HEK293 (cell line): ENCODE measurements around the gene KCNJ1.

ENCODE experiments used
- MYNN ChIP-seq: fragments of 450-650 bp; formaldehyde crosslinking; IDR thresholded peaks from 2 replicates; pipeline ENCODE4 v1.5.1; 2016; ENCODE audit warnings: missing biosample characterization, missing genetic modification characterization, borderline replicate concordance
- YY1 ChIP-seq: fragments of 450-650 bp; formaldehyde crosslinking; IDR thresholded peaks from 2 replicates; pipeline ENCODE4 v1.5.1; 2018; ENCODE audit warnings: missing biosample characterization, missing genetic modification characterization
- ZBTB8A ChIP-seq: fragments of 450-650 bp; formaldehyde crosslinking; IDR thresholded peaks from 2 replicates; pipeline ENCODE4 v1.5.1; 2016; ENCODE audit warnings: missing biosample characterization, missing genetic modification characterization
- ZIC2 ChIP-seq: fragments of 450-650 bp; formaldehyde crosslinking; IDR thresholded peaks from 2 replicates; pipeline ENCODE4 v1.5.1; 2016; ENCODE audit warnings: missing biosample characterization, missing genetic modification characterization
- ZNF274 ChIP-seq, 2 experiments: fragments of 200-500 bp in 1 of 2; fragments of 450-650 bp in 1 of 2; sonication (Bioruptor generic) in 1 of 2; formaldehyde crosslinking in 1 of 2; IDR thresholded peaks; 2 replicates each; pipeline versions ENCODE4 v1.5.1 to v1.6.1; 2014 to 2016; ENCODE audit warnings: borderline replicate concordance in 1 of 2, inconsistent platforms in 1 of 2, low read length in 1 of 2, missing biosample characterization in 1 of 2, missing genetic modification characterization in 1 of 2
- ZNF394 ChIP-seq: fragments of 450-650 bp; formaldehyde crosslinking; IDR thresholded peaks from 2 replicates; pipeline ENCODE4 v1.5.1; 2016; ENCODE audit warnings: missing biosample characterization, missing genetic modification characterization, mild to moderate bottlenecking, moderate library complexity, borderline replicate concordance
- ZNF514 ChIP-seq: fragments of 450-650 bp; formaldehyde crosslinking; IDR thresholded peaks from 2 replicates; pipeline ENCODE4 v1.5.1; 2016; ENCODE audit warnings: missing biosample characterization, missing genetic modification characterization
- ZNF677 ChIP-seq: fragments of 450-650 bp; IDR thresholded peaks from 2 replicates; pipeline ENCODE4 v1.5.0; 2018; ENCODE audit warnings: missing biosample characterization, mild to moderate bottlenecking, missing genetic modification characterization, moderate library complexity
- TF ChIP-seq, protein P1 (sequence below): fragments of 450-650 bp; formaldehyde crosslinking; IDR thresholded peaks from 2 replicates; pipeline ENCODE4 v1.5.1; 2016; ENCODE audit warnings: missing biosample characterization, missing genetic modification characterization
- TF ChIP-seq, protein P2 (sequence below): fragments of 450-650 bp; formaldehyde crosslinking; IDR thresholded peaks from 2 replicates; pipeline ENCODE4 v1.5.1; 2016; ENCODE audit warnings: missing biosample characterization, missing genetic modification characterization
- TF ChIP-seq, protein P3 (sequence below): fragments of 450-650 bp; formaldehyde crosslinking; IDR thresholded peaks from 2 replicates; pipeline ENCODE4 v1.5.1; 2016; ENCODE audit warnings: missing biosample characterization, missing genetic modification characterization
- TF ChIP-seq, protein P4 (sequence below): fragments of 450-650 bp; formaldehyde crosslinking; IDR thresholded peaks from 2 replicates; pipeline ENCODE4 v1.5.1; 2016; ENCODE audit warnings: missing biosample characterization, missing genetic modification characterization
- TF ChIP-seq, protein P5 (sequence below): fragments of 450-650 bp; formaldehyde crosslinking; IDR thresholded peaks from 2 replicates; pipeline ENCODE4 v1.5.0; 2017; ENCODE audit warnings: missing biosample characterization, missing genetic modification characterization, borderline replicate concordance
- TF ChIP-seq, protein P6 (sequence below): fragments of 450-650 bp; formaldehyde crosslinking; optimal IDR thresholded peaks from 2 replicates; pipeline ENCODE3; 2016; ENCODE audit warnings: missing biosample characterization, mild to moderate bottlenecking, missing genetic modification characterization

DNA sequence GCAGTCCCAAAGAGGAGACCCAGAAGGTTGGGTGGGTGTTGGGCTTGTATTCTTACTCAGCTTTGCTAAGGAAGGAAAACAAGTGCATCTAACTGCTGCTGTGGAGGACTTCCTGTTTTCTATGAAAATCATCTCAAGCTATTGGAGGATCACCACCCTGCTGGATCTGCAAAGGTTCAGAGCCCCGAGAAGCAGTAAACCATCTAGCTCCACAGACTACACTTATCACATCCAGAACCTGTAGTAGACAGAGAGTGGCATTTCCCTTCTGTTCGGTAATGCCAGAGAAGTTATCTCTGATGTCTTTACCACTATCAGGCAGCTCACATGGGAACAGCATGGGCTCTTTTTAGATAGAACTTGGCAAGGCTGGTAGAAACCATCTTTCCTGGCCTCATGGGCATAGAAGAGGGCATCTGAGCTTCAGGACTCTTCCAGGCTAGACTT lies 21.7 kb downstream of the KCNJ1 start:
- TF ChIP-seq ZNF274 (IDR thresholded peaks at IDR 0.05; ENCODE audit: low read length) (no peak), ZNF274 (tag by site-specific recombination; IDR thresholded peaks at IDR 0.05; ENCODE audit: borderline replicate concordance) (no peak), ZNF677 (tag by site-specific recombination) (no peak), ZNF394 (tag by site-specific recombination) (no peak), ZBTB8A (no peak), ZIC2 (tag by site-specific recombination) (no peak), ZNF514 (no peak), MYNN (tag by site-specific recombination) (no peak), YY1 (tag by site-specific recombination) (no peak)
- TF ChIP-seq, protein P1, sequence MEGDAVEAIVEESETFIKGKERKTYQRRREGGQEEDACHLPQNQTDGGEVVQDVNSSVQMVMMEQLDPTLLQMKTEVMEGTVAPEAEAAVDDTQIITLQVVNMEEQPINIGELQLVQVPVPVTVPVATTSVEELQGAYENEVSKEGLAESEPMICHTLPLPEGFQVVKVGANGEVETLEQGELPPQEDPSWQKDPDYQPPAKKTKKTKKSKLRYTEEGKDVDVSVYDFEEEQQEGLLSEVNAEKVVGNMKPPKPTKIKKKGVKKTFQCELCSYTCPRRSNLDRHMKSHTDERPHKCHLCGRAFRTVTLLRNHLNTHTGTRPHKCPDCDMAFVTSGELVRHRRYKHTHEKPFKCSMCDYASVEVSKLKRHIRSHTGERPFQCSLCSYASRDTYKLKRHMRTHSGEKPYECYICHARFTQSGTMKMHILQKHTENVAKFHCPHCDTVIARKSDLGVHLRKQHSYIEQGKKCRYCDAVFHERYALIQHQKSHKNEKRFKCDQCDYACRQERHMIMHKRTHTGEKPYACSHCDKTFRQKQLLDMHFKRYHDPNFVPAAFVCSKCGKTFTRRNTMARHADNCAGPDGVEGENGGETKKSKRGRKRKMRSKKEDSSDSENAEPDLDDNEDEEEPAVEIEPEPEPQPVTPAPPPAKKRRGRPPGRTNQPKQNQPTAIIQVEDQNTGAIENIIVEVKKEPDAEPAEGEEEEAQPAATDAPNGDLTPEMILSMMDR (tag by site-specific recombination): no peak
- TF ChIP-seq, protein P2, sequence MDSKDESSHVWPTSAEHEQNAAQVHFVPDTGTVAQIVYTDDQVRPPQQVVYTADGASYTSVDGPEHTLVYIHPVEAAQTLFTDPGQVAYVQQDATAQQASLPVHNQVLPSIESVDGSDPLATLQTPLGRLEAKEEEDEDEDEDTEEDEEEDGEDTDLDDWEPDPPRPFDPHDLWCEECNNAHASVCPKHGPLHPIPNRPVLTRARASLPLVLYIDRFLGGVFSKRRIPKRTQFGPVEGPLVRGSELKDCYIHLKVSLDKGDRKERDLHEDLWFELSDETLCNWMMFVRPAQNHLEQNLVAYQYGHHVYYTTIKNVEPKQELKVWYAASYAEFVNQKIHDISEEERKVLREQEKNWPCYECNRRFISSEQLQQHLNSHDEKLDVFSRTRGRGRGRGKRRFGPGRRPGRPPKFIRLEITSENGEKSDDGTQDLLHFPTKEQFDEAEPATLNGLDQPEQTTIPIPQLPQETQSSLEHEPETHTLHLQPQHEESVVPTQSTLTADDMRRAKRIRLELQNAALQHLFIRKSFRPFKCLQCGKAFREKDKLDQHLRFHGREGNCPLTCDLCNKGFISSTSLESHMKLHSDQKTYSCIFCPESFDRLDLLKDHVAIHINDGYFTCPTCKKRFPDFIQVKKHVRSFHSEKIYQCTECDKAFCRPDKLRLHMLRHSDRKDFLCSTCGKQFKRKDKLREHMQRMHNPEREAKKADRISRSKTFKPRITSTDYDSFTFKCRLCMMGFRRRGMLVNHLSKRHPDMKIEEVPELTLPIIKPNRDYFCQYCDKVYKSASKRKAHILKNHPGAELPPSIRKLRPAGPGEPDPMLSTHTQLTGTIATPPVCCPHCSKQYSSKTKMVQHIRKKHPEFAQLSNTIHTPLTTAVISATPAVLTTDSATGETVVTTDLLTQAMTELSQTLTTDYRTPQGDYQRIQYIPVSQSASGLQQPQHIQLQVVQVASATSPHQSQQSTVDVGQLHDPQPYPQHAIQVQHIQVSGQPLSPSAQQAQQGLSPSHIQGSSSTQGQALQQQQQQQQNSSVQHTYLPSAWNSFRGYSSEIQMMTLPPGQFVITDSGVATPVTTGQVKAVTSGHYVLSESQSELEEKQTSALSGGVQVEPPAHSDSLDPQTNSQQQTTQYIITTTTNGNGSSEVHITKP: no peak
- TF ChIP-seq, protein P3, sequence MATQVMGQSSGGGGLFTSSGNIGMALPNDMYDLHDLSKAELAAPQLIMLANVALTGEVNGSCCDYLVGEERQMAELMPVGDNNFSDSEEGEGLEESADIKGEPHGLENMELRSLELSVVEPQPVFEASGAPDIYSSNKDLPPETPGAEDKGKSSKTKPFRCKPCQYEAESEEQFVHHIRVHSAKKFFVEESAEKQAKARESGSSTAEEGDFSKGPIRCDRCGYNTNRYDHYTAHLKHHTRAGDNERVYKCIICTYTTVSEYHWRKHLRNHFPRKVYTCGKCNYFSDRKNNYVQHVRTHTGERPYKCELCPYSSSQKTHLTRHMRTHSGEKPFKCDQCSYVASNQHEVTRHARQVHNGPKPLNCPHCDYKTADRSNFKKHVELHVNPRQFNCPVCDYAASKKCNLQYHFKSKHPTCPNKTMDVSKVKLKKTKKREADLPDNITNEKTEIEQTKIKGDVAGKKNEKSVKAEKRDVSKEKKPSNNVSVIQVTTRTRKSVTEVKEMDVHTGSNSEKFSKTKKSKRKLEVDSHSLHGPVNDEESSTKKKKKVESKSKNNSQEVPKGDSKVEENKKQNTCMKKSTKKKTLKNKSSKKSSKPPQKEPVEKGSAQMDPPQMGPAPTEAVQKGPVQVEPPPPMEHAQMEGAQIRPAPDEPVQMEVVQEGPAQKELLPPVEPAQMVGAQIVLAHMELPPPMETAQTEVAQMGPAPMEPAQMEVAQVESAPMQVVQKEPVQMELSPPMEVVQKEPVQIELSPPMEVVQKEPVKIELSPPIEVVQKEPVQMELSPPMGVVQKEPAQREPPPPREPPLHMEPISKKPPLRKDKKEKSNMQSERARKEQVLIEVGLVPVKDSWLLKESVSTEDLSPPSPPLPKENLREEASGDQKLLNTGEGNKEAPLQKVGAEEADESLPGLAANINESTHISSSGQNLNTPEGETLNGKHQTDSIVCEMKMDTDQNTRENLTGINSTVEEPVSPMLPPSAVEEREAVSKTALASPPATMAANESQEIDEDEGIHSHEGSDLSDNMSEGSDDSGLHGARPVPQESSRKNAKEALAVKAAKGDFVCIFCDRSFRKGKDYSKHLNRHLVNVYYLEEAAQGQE (tag by site-specific recombination): no peak
- TF ChIP-seq, protein P4, sequence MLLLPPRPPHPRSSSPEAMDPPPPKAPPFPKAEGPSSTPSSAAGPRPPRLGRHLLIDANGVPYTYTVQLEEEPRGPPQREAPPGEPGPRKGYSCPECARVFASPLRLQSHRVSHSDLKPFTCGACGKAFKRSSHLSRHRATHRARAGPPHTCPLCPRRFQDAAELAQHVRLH: no peak
- TF ChIP-seq, protein P5, sequence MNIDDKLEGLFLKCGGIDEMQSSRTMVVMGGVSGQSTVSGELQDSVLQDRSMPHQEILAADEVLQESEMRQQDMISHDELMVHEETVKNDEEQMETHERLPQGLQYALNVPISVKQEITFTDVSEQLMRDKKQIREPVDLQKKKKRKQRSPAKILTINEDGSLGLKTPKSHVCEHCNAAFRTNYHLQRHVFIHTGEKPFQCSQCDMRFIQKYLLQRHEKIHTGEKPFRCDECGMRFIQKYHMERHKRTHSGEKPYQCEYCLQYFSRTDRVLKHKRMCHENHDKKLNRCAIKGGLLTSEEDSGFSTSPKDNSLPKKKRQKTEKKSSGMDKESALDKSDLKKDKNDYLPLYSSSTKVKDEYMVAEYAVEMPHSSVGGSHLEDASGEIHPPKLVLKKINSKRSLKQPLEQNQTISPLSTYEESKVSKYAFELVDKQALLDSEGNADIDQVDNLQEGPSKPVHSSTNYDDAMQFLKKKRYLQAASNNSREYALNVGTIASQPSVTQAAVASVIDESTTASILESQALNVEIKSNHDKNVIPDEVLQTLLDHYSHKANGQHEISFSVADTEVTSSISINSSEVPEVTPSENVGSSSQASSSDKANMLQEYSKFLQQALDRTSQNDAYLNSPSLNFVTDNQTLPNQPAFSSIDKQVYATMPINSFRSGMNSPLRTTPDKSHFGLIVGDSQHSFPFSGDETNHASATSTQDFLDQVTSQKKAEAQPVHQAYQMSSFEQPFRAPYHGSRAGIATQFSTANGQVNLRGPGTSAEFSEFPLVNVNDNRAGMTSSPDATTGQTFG (tag by site-specific recombination): no peak
- TF ChIP-seq, protein P6, sequence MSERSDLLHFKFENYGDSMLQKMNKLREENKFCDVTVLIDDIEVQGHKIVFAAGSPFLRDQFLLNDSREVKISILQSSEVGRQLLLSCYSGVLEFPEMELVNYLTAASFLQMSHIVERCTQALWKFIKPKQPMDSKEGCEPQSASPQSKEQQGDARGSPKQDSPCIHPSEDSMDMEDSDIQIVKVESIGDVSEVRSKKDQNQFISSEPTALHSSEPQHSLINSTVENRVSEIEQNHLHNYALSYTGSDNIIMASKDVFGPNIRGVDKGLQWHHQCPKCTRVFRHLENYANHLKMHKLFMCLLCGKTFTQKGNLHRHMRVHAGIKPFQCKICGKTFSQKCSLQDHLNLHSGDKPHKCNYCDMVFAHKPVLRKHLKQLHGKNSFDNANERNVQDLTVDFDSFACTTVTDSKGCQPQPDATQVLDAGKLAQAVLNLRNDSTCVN: no peak
